B cell (primary cell): ENCODE results near the gene TET1. TPM values are rescaled to one million over a fixed set of nuclear protein-coding genes. Genes with fewer than 3 reads are reported as not detected.

Experiments
- ATAC-seq: fragments of 200-7000 bp; cut with Tn5 transposase; one replicate; pipeline ENCODE4 v1.10.0; 2021; ENCODE audit warnings: low read depth, mild to moderate bottlenecking, moderate number of reproducible peaks, moderate library complexity
- CTCF ChIA-PET: fragments of 350-600 bp; sonication (Branson Sonifier 250); formaldehyde crosslinking; loops from one replicate; lab custom pipeline; 2021; ENCODE audit warnings: antibody characterized with exemption, inconsistent platforms; lab: Charles Lee
- POLR2A ChIA-PET: fragments of 350-600 bp; sonication (Branson Sonifier 250); formaldehyde crosslinking; loops from one replicate; lab custom pipeline; 2021; ENCODE audit warnings: antibody characterized with exemption; lab: Charles Lee
- DNase-seq: peaks from one replicate; pipeline ENCODE4 v3.0.0; 2013
- H2AFZ ChIP-seq: 2 replicates; pipeline ENCODE4 v1.6.1; 2012; ENCODE audit warnings: mild to moderate bottlenecking, low read depth, low read length; ENCODE audit not compliant: insufficient read depth, poor library complexity, severe bottlenecking
- H3K27ac ChIP-seq, 2 donors: 1 replicate in 1 of 2; 2 replicates in 1 of 2; pipeline ENCODE4 v1.5.1; 2012 to 2013; ENCODE audit warnings: low read length in 2 of 2, mild to moderate bottlenecking in 2 of 2, moderate library complexity in 1 of 2
- H3K27me3 ChIP-seq, 4 experiments: fragments of 200-600 bp in 1 of 4; sonication (generic) in 1 of 4; replicated peaks in 1 of 4; 1 replicate in 2 of 4; 2 replicates in 2 of 4; pipeline versions ENCODE4 v1.6.1 to v1.7.0; 2013 to 2016; ENCODE audit warnings: low read length in 3 of 4, mild to moderate bottlenecking in 2 of 4, mixed read lengths in 1 of 4, moderate library complexity in 1 of 4; ENCODE audit not compliant: insufficient read depth in 4 of 4, control insufficient read depth in 3 of 4; ENCODE audit errors: control extremely low read depth in 1 of 4
- H3K36me3 ChIP-seq, 2 experiments: replicated peaks in 1 of 2; 1 replicate in 1 of 2; 2 replicates in 1 of 2; pipeline versions ENCODE4 v1.6.1 to v1.7.1; 2013; ENCODE audit warnings: low read length in 1 of 2; ENCODE audit not compliant: insufficient read depth in 2 of 2, control insufficient read depth in 1 of 2; ENCODE audit errors: control extremely low read depth in 1 of 2, extremely low read depth in 1 of 2
- H3K4me1 ChIP-seq, 2 donors: fragments of 200-600 bp in 1 of 2; sonication (generic) in 1 of 2; 1 replicate in 1 of 2; 2 replicates in 1 of 2; pipeline versions ENCODE4 v1.5.1 to v1.6.1; 2013 to 2017; ENCODE audit warnings: low read length in 2 of 2; ENCODE audit not compliant: control insufficient read depth in 2 of 2, insufficient read depth in 2 of 2
- H3K4me2 ChIP-seq: replicated peaks from 2 replicates; pipeline ENCODE3; 2012; ENCODE audit warnings: mild to moderate bottlenecking, low read depth, low read length; ENCODE audit not compliant: poor library complexity, severe bottlenecking
- H3K4me3 ChIP-seq, 5 experiments: fragments of 200-600 bp in 1 of 5; sonication (generic) in 1 of 5; 1 replicate in 3 of 5; 2 replicates in 2 of 5; pipeline versions ENCODE4 v1.5.1 to v1.7.0; 2011 to 2016; ENCODE audit warnings: low read length in 4 of 5, mild to moderate bottlenecking in 4 of 5, low read depth in 2 of 5, control low read depth in 1 of 5, moderate library complexity in 1 of 5; ENCODE audit not compliant: insufficient read depth in 1 of 5; ENCODE audit errors: control extremely low read depth in 1 of 5, extremely low read depth in 1 of 5
- H3K79me2 ChIP-seq: fragments of 200-600 bp; sonication (generic); one replicate; pipeline ENCODE4 v1.6.0; 2016; ENCODE audit warnings: low read length; ENCODE audit not compliant: control insufficient read depth, insufficient read depth
- H3K9ac ChIP-seq: fragments of 200-600 bp; sonication (generic); 2 replicates; pipeline ENCODE4 v1.6.1; 2017; ENCODE audit warnings: mild to moderate bottlenecking, low read length, moderate library complexity
- H3K9me3 ChIP-seq, 3 donors: one replicate each; pipeline versions ENCODE4 v1.6.1 to v1.7.1; 2013; ENCODE audit warnings: low read length in 2 of 3; ENCODE audit not compliant: control insufficient read depth in 2 of 3, insufficient read depth in 1 of 3; ENCODE audit errors: control extremely low read depth in 1 of 3
- H4K20me1 ChIP-seq: 2 replicates; pipeline ENCODE4 v1.6.0; 2012; ENCODE audit warnings: mild to moderate bottlenecking, low read length; ENCODE audit not compliant: insufficient read depth, control insufficient read depth, poor library complexity, severe bottlenecking
- H3K27ac Mint-ChIP-seq: one replicate; pipeline ENCODE4 v1.8.0; 2021; ENCODE audit warnings: mixed read lengths
- H3K27me3 Mint-ChIP-seq: one replicate; pipeline ENCODE4 v1.8.0; 2021; ENCODE audit warnings: mixed read lengths
- H3K4me1 Mint-ChIP-seq: one replicate; pipeline ENCODE4 v1.8.0; 2021; ENCODE audit warnings: mixed read lengths
- H3K4me3 Mint-ChIP-seq: one replicate; pipeline ENCODE4 v1.8.0; 2021; ENCODE audit warnings: mixed read lengths
- H3K9me3 Mint-ChIP-seq: one replicate; pipeline ENCODE4 v1.8.0; 2022; ENCODE audit warnings: mixed read lengths; ENCODE audit not compliant: insufficient read depth
- CTCF ChIP-seq: fragments of 200-600 bp; IDR thresholded peaks from one replicate; pipeline ENCODE4 v1.8.0; 2022; ENCODE audit warnings: antibody characterized with exemption, mild to moderate bottlenecking
- EZH2 ChIP-seq: IDR thresholded peaks from 2 replicates; pipeline ENCODE4 v1.6.1; 2012; ENCODE audit warnings: borderline replicate concordance, low read depth, mild to moderate bottlenecking, moderate library complexity, low read length; ENCODE audit not compliant: insufficient read depth, poor library complexity, severe bottlenecking
- WGBS: methylation state at CpG from one replicate; pipeline ENCODE4 v1.1.5; 2013; ENCODE audit warnings: missing lambda C conversion rate; ENCODE audit not compliant: insufficient coverage; 5-methylcytosine and 5-hydroxymethylcytosine counted together
- intact Hi-C: fragments of 100-400 bp; cut with micrococcal nuclease; formaldehyde crosslinking; loops from one replicate; pipeline ENCODE4 v1.10.0; 2022
- polyA plus RNA-seq: library from polyadenylated mRNA; depleted of rRNA; stranded (reverse); fragments of >200 nt; gene quantifications from 2 replicates; pipeline ENCODE4 v1.2.3, GENCODE V29; 2012
- total RNA-seq, 2 donors: library from RNA; stranded (reverse); fragments of 120-200 nt in 1 of 2; gene quantifications; 1 replicate in 1 of 2; 2 replicates in 1 of 2; pipeline versions ENCODE4 v1.2.3 to v1.2.4, GENCODE V29; 2013 to 2022

The TET1 gene
- total and polyA plus RNA-seq, 2 donors (not counting 1 experiment from before 2014, with no cell fraction given), result 0.30 to 1.4 TPM

GRCh38 chr10:68565658-68566057 lies 5.5 kb downstream of the TET1 start:
- intact Hi-C loops, result no loop called here
- ChIA-PET CTCF (no interaction called here), POLR2A (no interaction called here)
- TF ChIP-seq EZH2 (no peak), CTCF (no peak)
- Mint-ChIP-seq H3K27me3 (peaks cover 54% of the 10 kb centered on the region), H3K9me3 (no peaks in the 10 kb centered on the region), H3K4me1 (peaks cover 19% of the 10 kb centered on the region), H3K4me3 (no peak overlapping the region), H3K27ac (no peak overlapping the region)
- H4K20me1 ChIP-seq, result no peaks in the 10 kb centered on the region
- peaks cover 22 to 26% of the 10 kb centered on the region in 2 donors for H3K4me1 ChIP-seq
- no peak overlapping the region for H2AFZ ChIP-seq
- no peak overlapping the region for H3K4me3 ChIP-seq
- WGBS, result no CpG with 5 or more reads among the region's 3 CpGs
- H3K9me3 ChIP-seq, result peaks cover 0 to 8% (median 0%) of the 10 kb centered on the region in 3 donors
- H3K27me3 ChIP-seq, result peaks cover 0 to 34% (median 24%) of the 10 kb centered on the region in 4 experiments
- no peak overlapping the region for H3K27ac ChIP-seq
- ATAC-seq (no peak), DNase-seq (no peak)
- H3K36me3 ChIP-seq, result no peaks in the 10 kb centered on the region
- H3K9ac ChIP-seq, result no peak overlapping the region
- no peaks in the 10 kb centered on the region for H3K79me2 ChIP-seq
- no peak overlapping the region for H3K4me2 ChIP-seq

- Histone ChIP-seq H3K27ac (no peak overlapping the region), H3K79me2 (no peaks in the 10 kb centered on the region), H3K27me3 (peaks cover 0 to 27% (median 19%) of the 10 kb centered on the region in 4 experiments), H3K36me3 (no peaks in the 10 kb centered on the region), H3K4me2 (no peak overlapping the region), H3K9me3 (peaks cover 0 to 4% (median 0%) of the 10 kb centered on the region in 3 donors), H3K9ac (no peak overlapping the region), H3K4me1 (peaks cover 15 to 19% of the 10 kb centered on the region in 2 donors), H4K20me1 (no peaks in the 10 kb centered on the region), H3K4me3 (no peak overlapping the region), H2AFZ (no peak overlapping the region)
- no peak for DNase-seq
- WGBS, result no CpG with 5 or more reads among the region's 1 CpG
- peaks cover 14% of the 10 kb centered on the region for H3K4me1 Mint-ChIP-seq
- no peaks in the 10 kb centered on the region for H3K9me3 Mint-ChIP-seq
- H3K27ac Mint-ChIP-seq, result no peak overlapping the region
- H3K4me3 Mint-ChIP-seq, result no peak overlapping the region
- ChIA-PET CTCF (no interaction called here), POLR2A (no interaction called here)
- ATAC-seq, result no peak
- TF ChIP-seq EZH2 (no peak), CTCF (no peak)
- H3K27me3 Mint-ChIP-seq, result peaks cover 50% of the 10 kb centered on the region
- intact Hi-C loops, result no loop called here
Measured at GRCh38 chr10:68566351-68566750, 6.2 kb downstream of the TET1 start.
